H1 (cell line): Measurements from ENCODE around the gene RASAL1. TPM values are rescaled to one million over a fixed set of nuclear protein-coding genes. Genes with fewer than 3 reads are reported as not detected.

Source experiments
- CTCF ChIA-PET: fragments of 300-600 bp; sonication (Branson Sonifier 250); formaldehyde crosslinking; loops from one replicate; lab custom pipeline; 2021; ENCODE audit not compliant: partially characterized antibody; lab: Charles Lee
- POLR2A ChIA-PET: fragments of 300-600 bp; sonication (Branson Sonifier 250); formaldehyde crosslinking; loops from one replicate; lab custom pipeline; 2021; ENCODE audit warnings: inconsistent platforms; ENCODE audit not compliant: partially characterized antibody; lab: Charles Lee
- DNase-seq, 2 experiments: peaks; one replicate each; pipeline versions ENCODE4 v3.0.0 to v3.0.0-alpha.2; 2010 to 2022; ENCODE audit warnings: low spot score in 2 of 2, low read depth in 1 of 2, mixed read lengths in 1 of 2
- FAIRE-seq: peaks from 2 replicates; lab custom pipeline; 2011; peaks lifted over from hg19 to GRCh38; lab: Jason Lieb, UNC
- H2AFZ ChIP-seq: 2 replicates; pipeline ENCODE4 v1.8.1; 2012; ENCODE audit warnings: low read length, inconsistent platforms
- H2AK5ac ChIP-seq: 2 replicates; pipeline ENCODE4 v1.6.1; 2013; ENCODE audit warnings: low read depth, low read length
- H2BK120ac ChIP-seq: replicated peaks from 2 replicates; pipeline ENCODE3; 2013; ENCODE audit warnings: low read depth, low read length, inconsistent platforms
- H2BK12ac ChIP-seq: 2 replicates; pipeline ENCODE4 v1.6.1; 2013; ENCODE audit warnings: low read depth, low read length
- H2BK15ac ChIP-seq: 2 replicates; pipeline ENCODE4 v1.6.1; 2013; ENCODE audit warnings: low read length
- H2BK20ac ChIP-seq: 2 replicates; pipeline ENCODE4 v1.6.1; 2013; ENCODE audit warnings: low read length
- H2BK5ac ChIP-seq: 2 replicates; pipeline ENCODE4 v1.6.1; 2013; ENCODE audit warnings: low read depth, low read length
- H3K14ac ChIP-seq: 2 replicates; pipeline ENCODE4 v1.6.1; 2013; ENCODE audit warnings: inconsistent platforms; ENCODE audit not compliant: insufficient read length
- H3K18ac ChIP-seq: 2 replicates; pipeline ENCODE4 v1.6.1; 2013; ENCODE audit warnings: low read length; ENCODE audit errors: extremely low read depth
- H3K23ac ChIP-seq: 2 replicates; pipeline ENCODE4 v1.6.1; 2013; ENCODE audit warnings: inconsistent platforms; ENCODE audit not compliant: insufficient read length
- H3K23me2 ChIP-seq: 2 replicates; pipeline ENCODE4 v1.6.1; 2013; ENCODE audit warnings: low read depth, low read length
- H3K27ac ChIP-seq: 2 replicates; pipeline ENCODE4 v1.6.1; 2011; ENCODE audit warnings: low read depth, low read length, inconsistent platforms
- H3K27me3 ChIP-seq, 4 experiments: replicated peaks in 1 of 4; 1 replicate in 1 of 4; 2 replicates in 3 of 4; pipeline versions ENCODE4 v1.6.1 to v1.8.1; 2011 to 2013; ENCODE audit warnings: low read length in 3 of 4, mild to moderate bottlenecking in 3 of 4, inconsistent platforms in 2 of 4, mixed read lengths in 2 of 4, moderate library complexity in 1 of 4; ENCODE audit not compliant: control insufficient read depth in 3 of 4, insufficient read depth in 3 of 4; ENCODE audit errors: extremely low read depth in 1 of 4
- H3K36me3 ChIP-seq, 4 experiments: 2 replicates each; pipeline versions ENCODE4 v1.6.1 to v1.8.1; 2011 to 2013; ENCODE audit warnings: mild to moderate bottlenecking in 4 of 4, low read length in 3 of 4, moderate library complexity in 2 of 4, control low read depth in 1 of 4, inconsistent platforms in 1 of 4; ENCODE audit not compliant: insufficient read depth in 4 of 4, control insufficient read depth in 2 of 4
- H3K4ac ChIP-seq: replicated peaks from 2 replicates; pipeline ENCODE3; 2013; ENCODE audit warnings: low read length, low read depth, mixed read lengths, inconsistent platforms; ENCODE audit not compliant: insufficient read length
- H3K4me1 ChIP-seq, 4 experiments: replicated peaks in 1 of 4; 1 replicate in 1 of 4; 2 replicates in 3 of 4; pipeline versions ENCODE4 v1.6.1 to v1.8.1; 2011 to 2013; ENCODE audit warnings: low read length in 3 of 4, inconsistent platforms in 2 of 4, mixed read lengths in 1 of 4; ENCODE audit not compliant: insufficient read depth in 4 of 4, control insufficient read depth in 3 of 4
- H3K4me2 ChIP-seq, 2 experiments: 2 replicates each; pipeline versions ENCODE4 v1.6.1 to v1.8.1; 2011 to 2013; ENCODE audit warnings: low read depth in 2 of 2, low read length in 2 of 2, control low read depth in 1 of 2, inconsistent platforms in 1 of 2, mild to moderate bottlenecking in 1 of 2; ENCODE audit not compliant: insufficient read depth in 1 of 2
- H3K4me3 ChIP-seq, 4 experiments: fragments of 200-600, 300-600 bp in 1 of 4; sonication (generic), shearing (Covaris generic), sonication (Bioruptor Twin) in 1 of 4; 2 replicates each; pipeline versions ENCODE4 v1.5.1 to v1.8.1; 2011 to 2016; ENCODE audit warnings: low read length in 4 of 4, low read depth in 3 of 4, control low read depth in 2 of 4, inconsistent platforms in 2 of 4, mild to moderate bottlenecking in 2 of 4, mixed read lengths in 1 of 4, moderate library complexity in 1 of 4; ENCODE audit not compliant: insufficient read depth in 2 of 4; ENCODE audit errors: extremely low read depth in 1 of 4
- H3K56ac ChIP-seq: replicated peaks from 2 replicates; pipeline ENCODE3; 2013; ENCODE audit warnings: low read depth, mild to moderate bottlenecking, mixed read lengths, low read length, inconsistent platforms; ENCODE audit not compliant: insufficient read length
- H3K79me1 ChIP-seq: 2 replicates; pipeline ENCODE4 v1.6.1; 2013; ENCODE audit warnings: low read depth, low read length, control low read depth
- H3K79me2 ChIP-seq, 2 experiments: 2 replicates each; pipeline versions ENCODE4 v1.6.1 to v1.8.1; 2012 to 2013; ENCODE audit warnings: low read length in 2 of 2, mild to moderate bottlenecking in 2 of 2, inconsistent platforms in 1 of 2; ENCODE audit not compliant: insufficient read depth in 2 of 2, control insufficient read depth in 1 of 2
- H3K9ac ChIP-seq, 4 experiments: replicated peaks in 1 of 4; 1 replicate in 1 of 4; 2 replicates in 3 of 4; pipeline versions ENCODE4 v1.6.1 to v1.8.1; 2011 to 2013; ENCODE audit warnings: low read depth in 3 of 4, low read length in 3 of 4, control low read depth in 2 of 4, mild to moderate bottlenecking in 2 of 4, moderate library complexity in 2 of 4, inconsistent platforms in 1 of 4; ENCODE audit errors: extremely low read depth in 1 of 4
- H3K9me3 ChIP-seq, 2 experiments: 2 replicates each; pipeline versions ENCODE4 v1.6.1 to v1.8.1; 2012 to 2013; ENCODE audit warnings: mild to moderate bottlenecking in 2 of 2, moderate library complexity in 2 of 2, control low read depth in 1 of 2, inconsistent platforms in 1 of 2, low read depth in 1 of 2, low read length in 1 of 2, mixed read lengths in 1 of 2; ENCODE audit not compliant: insufficient read depth in 2 of 2
- H4K20me1 ChIP-seq, 2 experiments: replicated peaks in 1 of 2; 2 replicates each; pipeline versions ENCODE3 to v1.8.1; 2011 to 2013; ENCODE audit warnings: inconsistent platforms in 2 of 2, low read length in 2 of 2, mild to moderate bottlenecking in 1 of 2; ENCODE audit not compliant: insufficient read depth in 2 of 2, control insufficient read depth in 1 of 2
- H4K5ac ChIP-seq: 2 replicates; pipeline ENCODE4 v1.6.1; 2013; ENCODE audit warnings: low read length, low read depth, mixed read lengths, inconsistent platforms; ENCODE audit not compliant: insufficient read length
- H4K8ac ChIP-seq: 2 replicates; pipeline ENCODE4 v1.8.0; 2013; ENCODE audit warnings: mild to moderate bottlenecking, moderate library complexity, low read length, inconsistent platforms; ENCODE audit not compliant: insufficient read depth; ENCODE audit errors: extremely low read depth
- H4K91ac ChIP-seq: replicated peaks from 2 replicates; pipeline ENCODE3; 2013; ENCODE audit warnings: low read length, mixed read lengths, inconsistent platforms; ENCODE audit not compliant: insufficient read length
- CTBP2 ChIP-seq: IDR thresholded peaks from 2 replicates; pipeline ENCODE4 v1.7.0; 2011; ENCODE audit warnings: borderline replicate concordance, mild to moderate bottlenecking, moderate library complexity, mixed read lengths, low read length; ENCODE audit not compliant: insufficient read depth, insufficient read length
- GABPA ChIP-seq: IDR thresholded peaks from 2 replicates; pipeline ENCODE4 v1.6.1; 2011; ENCODE audit warnings: mild to moderate bottlenecking, low read length, moderate library complexity, borderline replicate concordance; ENCODE audit not compliant: insufficient read depth
- RNF2 ChIP-seq: fragments of 200-900, 300-1000 bp; sonication (generic); IDR thresholded peaks from 2 replicates; pipeline ENCODE4 v1.7.1; 2016; ENCODE audit warnings: borderline replicate concordance, low read depth, mild to moderate bottlenecking, antibody characterized with exemption, low read length; ENCODE audit not compliant: poor library complexity, severe bottlenecking; ENCODE audit errors: missing control alignments
- SP2 ChIP-seq: IDR thresholded peaks from 2 replicates; pipeline ENCODE4 v1.6.1; 2012; ENCODE audit warnings: mild to moderate bottlenecking, low read length, inconsistent platforms
- SP4 ChIP-seq: IDR thresholded peaks from 2 replicates; pipeline ENCODE4 v1.6.1; 2012; ENCODE audit warnings: low read length, inconsistent platforms
- WGBS, 2 experiments: shearing (Covaris generic) in 1 of 2; methylation state at CpG; one replicate each; pipeline versions ENCODE4 v1.1.6 to v1.1.7; 2013 to 2015; ENCODE audit warnings: low lambda C conversion rate in 2 of 2, mixed read lengths in 2 of 2, inconsistent platforms in 1 of 2, low coverage in 1 of 2, missing lambda C conversion rate in 1 of 2; ENCODE audit not compliant: insufficient replicate concordance in 2 of 2, insufficient coverage in 1 of 2, insufficient read length in 1 of 2; ENCODE audit errors: extremely low coverage in 1 of 2, missing lambda C conversion rate in 1 of 2; 5-methylcytosine and 5-hydroxymethylcytosine counted together
- polyA plus RNA-seq, 7 experiments: library from polyadenylated mRNA; depleted of rRNA in 3 of 7; stranded (reverse) in 5 of 7; unstranded in 2 of 7; fragments of >200 nt in 5 of 7; fragments of 200-250 nt in 2 of 7; gene quantifications; 1 replicate in 5 of 7; 2 replicates in 1 of 7; 4 replicates in 1 of 7; pipeline versions ENCODE4 v1.2.1 to v1.2.3, GENCODE V29; 2011 to 2013; ENCODE audit warnings: missing spikeins in 2 of 7, mixed read lengths in 2 of 7
- total RNA-seq: library from RNA; stranded (reverse); fragmentation: NEBNext Ultra II Directional; extraction: Animal tissue kit (Norgen Biotek cat#: 25700); gene quantifications from 2 replicates; pipeline ENCODE4 v1.2.1, GENCODE V29; 2021

The RASAL1 gene
- total and polyA plus RNA-seq, 2 of the 8 experiments (the other 6 are each of a cell fraction or from before 2014, with no cell fraction given): 3.7 to 5.0 TPM

GRCh38 chr12:113073586-113073985 is 62.0 kb downstream of the RASAL1 start:
- no peak overlapping the region for H3K56ac ChIP-seq
- no peak for DNase-seq
- no peak overlapping the region for H3K23ac ChIP-seq
- WGBS, 2 experiments: 81% methylated on average over 3 of the region's 3 CpGs; no CpG with 5 or more reads in 1 of the 2 experiments
- no peak overlapping the region for H2BK20ac ChIP-seq
- H3K18ac ChIP-seq: no peak overlapping the region
- H4K8ac ChIP-seq: no peak overlapping the region
- H3K4me2 ChIP-seq: no peak overlapping the region
- no peaks in the 10 kb centered on the region for H3K9me3 ChIP-seq
- no peak overlapping the region for H3K27ac ChIP-seq
- H3K36me3 ChIP-seq: no peaks in the 10 kb centered on the region
- H3K4me3 ChIP-seq: no peak overlapping the region
- H3K79me1 ChIP-seq: no peaks in the 10 kb centered on the region
- ChIA-PET CTCF (interaction anchor here (0.6 to 2.4 kb wide), 6 partner anchors 9 to 100 kb away, joined by 3 to 10 read pairs (median 5); no protein-coding TSS in a partner anchor), POLR2A (interaction anchor here (0.7 kb wide), 1 partner anchor 19 kb away, joined by 3 read pairs; no protein-coding TSS in a partner anchor)
- H2BK5ac ChIP-seq: no peak overlapping the region
- H4K5ac ChIP-seq: no peak overlapping the region
- H2AK5ac ChIP-seq: no peak overlapping the region
- peaks cover 0 to 2% of the 10 kb centered on the region in 2 experiments for H4K20me1 ChIP-seq
- TF ChIP-seq SP4 (no peak), CTBP2 (no peak), GABPA (no peak), SP2 (no peak), RNF2 (no peak)
- TF ChIP-seq, all 59 proteins: peak for 0
- FAIRE-seq: no peak
- Histone ChIP-seq H3K4me1 (peaks cover 0 to 7% (median 3%) of the 10 kb centered on the region in 4 experiments; a peak in 3 of 7 replicates), H3K14ac (no peak overlapping the region), H4K91ac (no peak overlapping the region), H2BK120ac (no peak overlapping the region), H3K4ac (no peak overlapping the region), H2BK15ac (no peak overlapping the region), H3K79me2 (no peaks in the 10 kb centered on the region), H2BK12ac (no peak overlapping the region), H3K23me2 (peaks cover 4% of the 10 kb centered on the region; the same call in 1 of the 2 replicates), H3K27me3 (peaks cover 15 to 20% (median 19%) of the 10 kb centered on the region in 4 experiments), H2AFZ (no peak overlapping the region), H3K9ac (no peak overlapping the region)
